ENCODE results near the gene GPC6. TPM values are rescaled to one million over a fixed set of nuclear protein-coding genes. Genes with fewer than 3 reads are reported as not detected.
"Not testable (repeated sequence)": the region's sequence is repeated elsewhere in the genome, so short reads cannot be mapped to it uniquely, and the experiment has no call there.

GPC6 gene
- total RNA-seq, 1 experiment from 2014 or later, result 5.1 TPM

GRCh38 chr13:94204163-94204562 lies 977.6 kb downstream of the GPC6 start:
- no peak for DNase-seq (ENCODE audit: low spot score)

GRCh38 chr13:94204946-94205345 lies 978.3 kb downstream of the GPC6 start:
- DNase-seq (ENCODE audit: low spot score), result no peak

- DNase-seq (ENCODE audit: low spot score), result no peak
Observed at GRCh38 chr13:94205896-94206295, 979.3 kb downstream of the GPC6 start.

GRCh38 chr13:94209117-94209516 lies 982.5 kb downstream of the GPC6 start:
- no peak for DNase-seq (ENCODE audit: low spot score)

GRCh38 chr13:94209913-94210312 lies 983.3 kb downstream of the GPC6 start:
- not testable (repeated sequence) for DNase-seq (ENCODE audit: low spot score)

- no peak for DNase-seq (ENCODE audit: low spot score)
Observed at GRCh38 chr13:94210816-94211215, 984.2 kb downstream of the GPC6 start.

GRCh38 chr13:94212196-94212595 lies 985.6 kb downstream of the GPC6 start:
- no peak for DNase-seq (ENCODE audit: low spot score)

- no peak for DNase-seq (ENCODE audit: low spot score)
Observed at GRCh38 chr13:94214121-94214520, 987.5 kb downstream of the GPC6 start.

GRCh38 chr13:94214975-94215374 lies 988.4 kb downstream of the GPC6 start:
- no peak for DNase-seq (ENCODE audit: low spot score)

- no peak for DNase-seq (ENCODE audit: low spot score)
Observed at GRCh38 chr13:94216476-94216875, 989.9 kb downstream of the GPC6 start.

- DNase-seq (ENCODE audit: low spot score), result no peak
Observed at GRCh38 chr13:94217370-94217769, 990.8 kb downstream of the GPC6 start.

GRCh38 chr13:94218537-94218936 lies 991.9 kb downstream of the GPC6 start:
- DNase-seq (ENCODE audit: low spot score), result no peak

- no peak for DNase-seq (ENCODE audit: low spot score)
Observed at GRCh38 chr13:94218951-94219350, 992.3 kb downstream of the GPC6 start.

GRCh38 chr13:94224670-94225069 lies 998.1 kb downstream of the GPC6 start:
- DNase-seq (ENCODE audit: low spot score), result no peak

GRCh38 chr13:94227255-94227879 lies 1000.8 kb downstream of the GPC6 start:
- DNase-seq (ENCODE audit: low spot score), result no peak

- no peak for DNase-seq (ENCODE audit: low spot score)
Observed at GRCh38 chr13:94228763-94229162, 1002.2 kb downstream of the GPC6 start.

- DNase-seq (ENCODE audit: low spot score), result no peak
Observed at GRCh38 chr13:94232161-94232950, 1005.7 kb downstream of the GPC6 start.

- DNase-seq (ENCODE audit: low spot score), result no peak
Observed at GRCh38 chr13:94232956-94233355, 1006.3 kb downstream of the GPC6 start.

GRCh38 chr13:94233401-94233800 lies 1006.8 kb downstream of the GPC6 start:
- DNase-seq (ENCODE audit: low spot score), result peak; percentile 91

- no peak for DNase-seq (ENCODE audit: low spot score)
Observed at GRCh38 chr13:94233837-94234236, 1007.2 kb downstream of the GPC6 start.

GRCh38 chr13:94234738-94235137 lies 1008.1 kb downstream of the GPC6 start:
- DNase-seq (ENCODE audit: low spot score), result no peak

- no peak for DNase-seq (ENCODE audit: low spot score)
Observed at GRCh38 chr13:94236132-94236531, 1009.5 kb downstream of the GPC6 start.

GRCh38 chr13:94236872-94237271 lies 1010.3 kb downstream of the GPC6 start:
- no peak for DNase-seq (ENCODE audit: low spot score)

All from A172 (cell line).